GM12864 (cell line): ENCODE results near the gene GTF2H4.

Source experiments
- DNase-seq: peaks from one replicate; pipeline ENCODE4 v3.0.0-alpha.2; 2011; ENCODE audit warnings: low read depth
- H3K4me3 ChIP-seq: 2 replicates; pipeline ENCODE4 v1.5.1; 2011; ENCODE audit warnings: mild to moderate bottlenecking, low read depth, low read length, control low read depth
- CTCF ChIP-seq: IDR thresholded peaks from 2 replicates; pipeline ENCODE4 v1.5.1; 2011; ENCODE audit warnings: low read depth, mild to moderate bottlenecking, moderate library complexity, low read length, control low read depth, inconsistent platforms; ENCODE audit errors: missing control alignments

Gene GTF2H4

GRCh38 chr6:30883685-30884520 lies 24.1 kb upstream of the GTF2H4 start, which contains the start of gene DDR1:
Gene DDR1 (plus strand): TSS chr6:30884519. CDS start chr6:30888730, 4,211 bp downstream.
- H3K4me3 ChIP-seq, result peak within 1 kb of the TSS; percentile 49
- no peak for TF ChIP-seq CTCF
- no peak for DNase-seq

GRCh38 chr6:30884521-30885480 lies 23.2 kb upstream of the GTF2H4 start:
- peak overlapping the region; percentile 49 for H3K4me3 ChIP-seq
- no peak for DNase-seq
- TF ChIP-seq CTCF, result no peak

GRCh38 chr6:30885481-30885998 lies 22.5 kb upstream of the GTF2H4 start:
- no peak for DNase-seq
- TF ChIP-seq CTCF, result no peak
- peak overlapping the region; percentile 49 for H3K4me3 ChIP-seq

GRCh38 chr6:30885999-30886896 lies 21.8 kb upstream of the GTF2H4 start:
- H3K4me3 ChIP-seq, result no peak overlapping the region
- no peak for TF ChIP-seq CTCF

GRCh38 chr6:30886897-30887255 lies 21.1 kb upstream of the GTF2H4 start:
- no peak overlapping the region for H3K4me3 ChIP-seq
- no peak for DNase-seq
- TF ChIP-seq CTCF, result no peak

More at GRCh38 chr6:30885999-30886896, 21.8 kb upstream of the GTF2H4 start:
- no peak for DNase-seq
